Measurements from ENCODE around the gene CEACAM19.
"Not testable (repeated sequence)": the region's sequence is repeated elsewhere in the genome, so short reads cannot be mapped to it uniquely, and the experiment has no call there.

Gene CEACAM19

DNA sequence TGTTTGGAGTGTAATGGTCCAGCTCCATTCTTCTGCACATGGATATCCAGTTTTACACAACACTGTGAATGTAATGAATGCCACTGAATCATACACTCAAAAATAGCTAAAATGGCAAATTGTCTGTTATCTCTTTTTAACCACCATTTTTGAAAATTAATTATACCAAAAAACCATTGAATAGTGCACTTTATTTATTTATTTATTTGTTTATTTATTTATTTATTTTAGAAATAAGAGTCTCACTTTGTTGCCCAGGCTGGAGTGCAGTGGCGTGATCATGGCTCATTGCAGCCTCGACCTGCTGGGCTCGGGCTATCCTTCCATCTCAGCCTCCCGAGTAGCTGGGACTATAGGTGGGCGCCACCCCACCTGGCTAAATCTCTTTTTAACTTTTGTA, 7.3 kb upstream of the CEACAM19 start:
- TF ChIP-seq, protein P1, sequence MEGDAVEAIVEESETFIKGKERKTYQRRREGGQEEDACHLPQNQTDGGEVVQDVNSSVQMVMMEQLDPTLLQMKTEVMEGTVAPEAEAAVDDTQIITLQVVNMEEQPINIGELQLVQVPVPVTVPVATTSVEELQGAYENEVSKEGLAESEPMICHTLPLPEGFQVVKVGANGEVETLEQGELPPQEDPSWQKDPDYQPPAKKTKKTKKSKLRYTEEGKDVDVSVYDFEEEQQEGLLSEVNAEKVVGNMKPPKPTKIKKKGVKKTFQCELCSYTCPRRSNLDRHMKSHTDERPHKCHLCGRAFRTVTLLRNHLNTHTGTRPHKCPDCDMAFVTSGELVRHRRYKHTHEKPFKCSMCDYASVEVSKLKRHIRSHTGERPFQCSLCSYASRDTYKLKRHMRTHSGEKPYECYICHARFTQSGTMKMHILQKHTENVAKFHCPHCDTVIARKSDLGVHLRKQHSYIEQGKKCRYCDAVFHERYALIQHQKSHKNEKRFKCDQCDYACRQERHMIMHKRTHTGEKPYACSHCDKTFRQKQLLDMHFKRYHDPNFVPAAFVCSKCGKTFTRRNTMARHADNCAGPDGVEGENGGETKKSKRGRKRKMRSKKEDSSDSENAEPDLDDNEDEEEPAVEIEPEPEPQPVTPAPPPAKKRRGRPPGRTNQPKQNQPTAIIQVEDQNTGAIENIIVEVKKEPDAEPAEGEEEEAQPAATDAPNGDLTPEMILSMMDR (conservative IDR thresholded peaks at IDR 0.05; ENCODE audit: low read depth, low read length), result no peak
- H3K4me3 ChIP-seq (ENCODE audit: low read length), result no peak overlapping the region
- no peak for DNase-seq (ENCODE audit: low read depth)

DNA sequence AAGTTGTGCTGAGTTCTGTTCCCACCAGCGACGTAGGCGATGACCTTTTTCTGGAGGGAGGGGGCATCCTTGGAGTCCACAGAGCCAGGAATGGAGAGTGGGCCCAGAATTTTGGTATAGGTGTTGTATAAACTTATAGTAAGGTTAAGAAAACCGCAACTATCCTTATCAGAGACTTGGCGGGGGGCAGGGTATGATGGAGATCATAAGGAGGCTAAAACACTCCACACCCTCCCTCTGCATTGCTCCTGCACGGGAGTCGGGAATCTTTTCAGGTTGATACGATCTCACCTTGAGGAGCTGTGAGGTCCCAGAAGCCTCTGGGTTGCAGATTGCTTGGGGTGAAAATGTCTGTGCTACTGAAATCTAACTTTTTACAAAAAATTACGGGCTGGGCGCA, 6.3 kb upstream of the CEACAM19 start:
- no peak for DNase-seq (ENCODE audit: low read depth)
- no peak overlapping the region for H3K4me3 ChIP-seq (ENCODE audit: low read length)

DNA sequence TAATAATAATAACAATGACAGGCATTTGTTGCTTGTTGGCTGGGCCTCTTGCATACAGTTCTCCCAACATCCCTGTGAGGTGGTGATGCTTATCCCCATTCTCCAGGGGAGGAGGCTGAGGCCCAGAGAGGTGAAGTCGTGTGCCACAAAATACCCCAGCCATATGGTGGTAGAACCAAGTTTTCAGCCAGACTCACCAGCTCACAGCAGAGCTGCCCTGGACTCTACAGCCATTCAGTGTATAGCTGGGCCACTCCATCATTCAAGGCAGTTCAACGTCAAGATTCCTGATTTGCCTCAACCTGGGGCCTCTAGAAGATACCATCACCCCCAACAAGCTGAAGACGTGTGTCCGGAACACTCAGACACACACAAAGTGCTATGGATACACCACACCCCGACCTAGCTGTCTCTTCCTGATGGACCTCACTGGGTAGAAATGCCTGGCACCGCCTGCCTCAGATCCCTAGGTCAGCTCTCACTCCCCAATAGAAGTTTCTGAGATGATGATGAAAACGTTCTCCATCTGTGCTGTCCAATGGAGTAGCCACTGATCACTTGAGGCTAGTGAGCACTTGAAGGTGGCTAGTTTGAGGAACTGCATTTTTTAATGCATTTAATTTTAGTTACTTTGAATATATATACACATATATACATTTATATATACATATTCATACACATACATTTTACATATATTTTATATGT, 4.3 kb upstream of the CEACAM19 start:
- TF ChIP-seq, protein P1 (conservative IDR thresholded peaks at IDR 0.05; ENCODE audit: low read depth, low read length), result no peak
- DNase-seq (ENCODE audit: low read depth), result no peak
- H3K4me3 ChIP-seq (ENCODE audit: low read length), result no peak overlapping the region

More for the DNA sequence above, 6.3 kb upstream of the CEACAM19 start:
- TF ChIP-seq, protein P1 (conservative IDR thresholded peaks at IDR 0.05; ENCODE audit: low read depth, low read length), result no peak

DNA sequence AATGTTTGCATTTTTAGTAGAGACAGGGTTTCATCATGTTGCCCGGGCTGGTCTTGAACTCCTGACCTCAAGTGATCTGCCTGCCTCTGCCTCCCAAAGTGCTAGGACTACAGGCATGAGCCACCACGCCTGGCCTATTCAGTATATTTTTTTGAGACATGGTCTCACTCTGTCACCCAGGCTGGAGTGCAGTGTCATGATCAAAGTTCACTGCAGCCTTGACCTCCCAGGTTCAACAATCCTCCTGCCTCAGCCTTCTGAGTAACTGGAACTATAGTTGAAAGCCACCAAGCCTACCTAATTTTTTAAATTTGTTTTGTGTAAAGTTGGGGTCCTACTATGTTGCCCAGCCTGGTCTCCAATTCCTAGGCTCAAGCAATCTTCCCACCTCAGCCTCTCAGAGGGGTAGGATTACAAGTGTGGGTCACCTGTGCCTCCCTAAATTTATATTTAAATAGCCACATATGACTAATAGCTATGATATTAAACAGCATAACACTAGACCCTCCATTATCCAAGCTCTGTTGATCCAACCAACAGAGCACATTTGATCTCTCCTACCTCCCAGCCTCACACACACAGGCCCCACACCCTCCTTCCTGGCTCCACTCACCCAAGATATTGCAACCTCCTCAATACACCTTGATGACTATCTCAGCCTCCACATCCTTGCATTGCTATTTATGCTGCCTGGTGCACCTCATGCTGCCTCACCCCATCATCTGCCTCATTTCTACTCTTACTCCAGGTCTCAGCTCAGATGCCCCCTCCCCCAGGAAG, 2.1 kb upstream of the CEACAM19 start:
- TF ChIP-seq, protein P1 (conservative IDR thresholded peaks at IDR 0.05; ENCODE audit: low read depth, low read length), result no peak
- H3K4me3 ChIP-seq (ENCODE audit: low read length), result no peak overlapping the region
- DNase-seq (ENCODE audit: low read depth), result no peak

DNA sequence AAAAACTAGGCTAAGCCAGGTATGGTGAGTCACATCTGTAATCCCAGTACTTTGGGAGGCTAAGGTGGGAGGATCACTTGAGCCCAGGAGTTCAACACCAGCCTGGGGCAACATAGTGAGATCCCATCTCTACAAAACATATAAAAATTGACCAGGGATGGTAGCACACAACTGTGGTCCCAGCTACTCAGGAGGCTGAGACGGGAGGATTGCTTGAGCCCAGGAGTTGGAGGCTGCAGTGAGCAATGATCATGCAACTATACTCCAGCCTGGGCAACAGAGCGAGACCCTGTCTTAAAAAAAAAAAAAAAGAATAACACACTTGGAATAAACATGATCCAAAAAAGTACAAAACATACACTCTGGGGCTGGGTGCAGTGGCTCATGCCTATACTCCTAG, 1.3 kb upstream of the CEACAM19 start:
- not testable (repeated sequence) for H3K4me3 ChIP-seq (ENCODE audit: low read length); DNase-seq (ENCODE audit: low read depth)

DNA sequence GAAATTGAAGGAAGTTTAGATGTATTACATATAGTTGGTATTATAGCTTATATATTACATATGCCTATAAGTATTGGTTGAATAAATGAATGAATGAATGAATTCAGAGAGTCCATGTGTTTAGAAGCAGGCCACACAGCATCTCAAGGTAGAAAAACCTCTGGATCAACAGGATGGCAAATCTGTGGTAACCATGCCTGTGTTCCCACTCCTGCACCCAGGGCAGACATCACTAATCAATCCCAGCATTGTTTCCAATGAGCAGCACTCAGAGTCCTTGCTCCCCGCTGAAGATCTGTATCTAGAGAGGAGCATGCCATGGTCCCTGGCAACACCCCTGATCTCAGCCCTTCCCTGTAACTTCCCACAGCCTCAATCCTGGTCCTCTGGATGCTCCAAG, 944 bp downstream of the CEACAM19 start:
- TF ChIP-seq, protein P1 (conservative IDR thresholded peaks at IDR 0.05; ENCODE audit: low read depth, low read length), result no peak
- no peak overlapping the region for H3K4me3 ChIP-seq (ENCODE audit: low read length)
- no peak for DNase-seq (ENCODE audit: low read depth)

DNA sequence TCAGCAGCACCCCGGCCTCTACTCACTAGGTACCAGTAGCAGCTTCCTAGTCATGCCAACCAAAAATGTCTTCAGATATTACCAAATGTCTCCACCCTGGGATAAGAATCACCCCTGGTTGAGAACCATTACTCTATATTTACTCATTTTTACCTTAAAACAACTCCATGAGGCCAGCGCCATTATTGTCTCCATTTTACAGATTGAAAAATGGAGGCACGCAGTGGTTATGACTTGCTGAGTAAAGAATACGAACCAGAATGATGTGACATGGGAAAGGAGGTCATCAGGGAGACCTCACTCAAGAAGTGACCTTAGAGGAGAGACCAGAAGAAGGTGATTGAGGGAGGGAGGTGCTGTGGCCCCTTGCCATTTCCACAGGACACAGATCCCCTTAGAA, 2.2 kb downstream of the CEACAM19 start:
- no peak overlapping the region for H3K4me3 ChIP-seq (ENCODE audit: low read length)
- no peak for DNase-seq (ENCODE audit: low read depth)
- TF ChIP-seq, protein P1 (conservative IDR thresholded peaks at IDR 0.05; ENCODE audit: low read depth, low read length), result no peak
